ENCODE results near the gene KIT.

KIT gene

GRCh38 chr4:54707406-54707805 lies 49.6 kb downstream of the KIT start:
- DNase-seq: no peak

GRCh38 chr4:54708339-54709279 lies 50.9 kb downstream of the KIT start:
- DNase-seq: no peak

GRCh38 chr4:54709400-54709799 lies 51.6 kb downstream of the KIT start:
- DNase-seq: no peak

- DNase-seq: no peak
Observed at GRCh38 chr4:54712206-54712605, 54.4 kb downstream of the KIT start.

- DNase-seq: no peak
Observed at GRCh38 chr4:54714631-54715030, 56.9 kb downstream of the KIT start.

GRCh38 chr4:54716478-54717065 lies 58.8 kb downstream of the KIT start:
- DNase-seq: no peak

- no peak for DNase-seq
Observed at GRCh38 chr4:54717694-54718093, 59.9 kb downstream of the KIT start.

- no peak for DNase-seq
Observed at GRCh38 chr4:54719378-54719777, 61.6 kb downstream of the KIT start.

GRCh38 chr4:54723220-54723619 lies 65.5 kb downstream of the KIT start:
- DNase-seq: no peak

- no peak for DNase-seq
Observed at GRCh38 chr4:54723820-54724219, 66.1 kb downstream of the KIT start.

GRCh38 chr4:54726907-54727306 lies 69.2 kb downstream of the KIT start:
- no peak for DNase-seq

GRCh38 chr4:54727346-54727745 lies 69.6 kb downstream of the KIT start:
- no peak for DNase-seq

- DNase-seq: no peak
Observed at GRCh38 chr4:54728368-54728767, 70.6 kb downstream of the KIT start.

- no peak for DNase-seq
Observed at GRCh38 chr4:54729256-54729655, 71.5 kb downstream of the KIT start.

GRCh38 chr4:54730581-54730980 lies 72.8 kb downstream of the KIT start:
- DNase-seq: no peak

GRCh38 chr4:54731552-54731951 lies 73.8 kb downstream of the KIT start:
- DNase-seq: no peak

GRCh38 chr4:54731976-54732375 lies 74.2 kb downstream of the KIT start:
- no peak for DNase-seq

GRCh38 chr4:54737421-54737820 lies 79.7 kb downstream of the KIT start:
- DNase-seq: no peak

GRCh38 chr4:54741202-54741601 lies 83.4 kb downstream of the KIT start:
- DNase-seq: no peak

- no peak for DNase-seq
Observed at GRCh38 chr4:54742636-54743399, 85.1 kb downstream of the KIT start.

- DNase-seq: no peak
Observed at GRCh38 chr4:54743562-54743961, 85.8 kb downstream of the KIT start.

GRCh38 chr4:54744487-54744886 lies 86.7 kb downstream of the KIT start:
- DNase-seq: no peak

GRCh38 chr4:54745031-54745770 lies 87.4 kb downstream of the KIT start:
- DNase-seq: no peak
